ENCODE measurements around the gene MTX1.
"Not testable (repeated sequence)": the region's sequence is repeated elsewhere in the genome, so short reads cannot be mapped to it uniquely, and the experiment has no call there.

The MTX1 gene

GRCh38 chr1:155205969-155206593 is 2.4 kb upstream of the MTX1 start:
- FAIRE-seq, result no peak
- no peak for DNase-seq (ENCODE audit: low spot score)

- peak; percentile 70 for DNase-seq (ENCODE audit: low spot score)
- FAIRE-seq, result peak; percentile 40
Measured at GRCh38 chr1:155206891-155207805, 1.3 kb upstream of the MTX1 start.

GRCh38 chr1:155207806-155208540 is 522 bp upstream of the MTX1 start, which contains the start of gene THBS3:
Gene THBS3 (minus strand): TSS chr1:155207897. CDS start chr1:155207876, 21 bp downstream.
- FAIRE-seq (no peak), DNase-seq (ENCODE audit: low spot score) (no peak)

GRCh38 chr1:155209312-155209721 is 822 bp downstream of the MTX1 start:
- FAIRE-seq (no peak), DNase-seq (ENCODE audit: low spot score) (no peak)

GRCh38 chr1:155210314-155211104 is 2.0 kb downstream of the MTX1 start:
- DNase-seq (ENCODE audit: low spot score), result no peak
- FAIRE-seq, result no peak

- not testable (repeated sequence) for FAIRE-seq; DNase-seq (ENCODE audit: low spot score)
Measured at GRCh38 chr1:155211381-155212050, 3.0 kb downstream of the MTX1 start.

GRCh38 chr1:155212051-155212440 is 3.6 kb downstream of the MTX1 start:
- FAIRE-seq; DNase-seq (ENCODE audit: low spot score): not testable (repeated sequence)

- DNase-seq (ENCODE audit: low spot score); FAIRE-seq: not testable (repeated sequence)
Measured at GRCh38 chr1:155214702-155215101, 6.2 kb downstream of the MTX1 start.

GRCh38 chr1:155218854-155219591 is 10.5 kb downstream of the MTX1 start:
- FAIRE-seq (no peak), DNase-seq (ENCODE audit: low spot score) (no peak)

- FAIRE-seq (no peak), DNase-seq (ENCODE audit: low spot score) (no peak)
Measured at GRCh38 chr1:155219592-155220031, 11.1 kb downstream of the MTX1 start.

- not testable (repeated sequence) for DNase-seq (ENCODE audit: low spot score); FAIRE-seq
Measured at GRCh38 chr1:155220211-155220965, 11.9 kb downstream of the MTX1 start.

GRCh38 chr1:155223047-155223446 is 14.6 kb downstream of the MTX1 start:
- DNase-seq (ENCODE audit: low spot score), result no peak
- FAIRE-seq, result no peak

- not testable (repeated sequence) for DNase-seq (ENCODE audit: low spot score); FAIRE-seq
Measured at GRCh38 chr1:155225404-155225759, 16.9 kb downstream of the MTX1 start.

- FAIRE-seq (no peak), DNase-seq (ENCODE audit: low spot score) (peak; percentile 66)
Measured at GRCh38 chr1:155226188-155226909, 17.9 kb downstream of the MTX1 start.

- no peak for FAIRE-seq
Measured at GRCh38 chr1:155226910-155227260, 18.4 kb downstream of the MTX1 start.

GRCh38 chr1:155227261-155228095 is 19.0 kb downstream of the MTX1 start:
- DNase-seq (ENCODE audit: low spot score), result peak; percentile 99
- FAIRE-seq, result peak; percentile 83

More at GRCh38 chr1:155226910-155227260, 18.4 kb downstream of the MTX1 start:
- DNase-seq (ENCODE audit: low spot score), result peak; percentile 30

- FAIRE-seq (no peak), DNase-seq (ENCODE audit: low spot score) (no peak)
Measured at GRCh38 chr1:155228096-155228427, 19.6 kb downstream of the MTX1 start.
